ENCODE measurements around the gene BAZ2A. TPM values are rescaled to one million over a fixed set of nuclear protein-coding genes. Genes with fewer than 3 reads are reported as not detected.

BAZ2A gene
- 91.0 TPM for polyA plus RNA-seq (2013, experiment 1 of 2)
- 91.7 TPM for polyA plus RNA-seq (2013, experiment 2 of 2)

DNA sequence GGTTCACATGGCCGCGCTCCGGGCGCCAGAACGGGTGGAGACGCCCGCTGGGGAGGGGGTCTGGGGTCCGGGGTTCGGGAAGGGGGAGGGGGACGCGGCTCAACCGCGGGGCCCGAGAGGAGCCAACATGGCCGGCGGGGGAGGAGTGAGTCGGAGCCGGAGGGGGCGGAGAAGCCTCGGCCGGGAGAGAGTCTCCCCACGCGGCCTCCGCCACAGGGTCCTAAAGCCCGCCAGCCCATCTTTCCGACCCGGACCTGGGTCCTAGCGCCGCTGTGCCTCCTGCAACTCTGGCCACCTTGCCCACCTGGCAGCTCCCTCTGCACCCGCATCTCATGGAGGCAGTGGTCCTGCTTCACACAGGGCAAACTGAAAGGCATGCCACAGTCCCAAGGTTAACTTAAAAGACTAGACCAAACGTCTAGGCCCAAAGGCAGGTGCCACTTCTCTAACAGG, at the start of gene BAZ2A:
TSS of gene BAZ2A (minus strand) at position 147 of the 453 bp plus-strand sequence. CDS start 12,796 bp downstream, outside the sequence.
- Histone ChIP-seq H2BK15ac (ENCODE audit: low read length) (peak within 1 kb of the TSS; percentile 90), H2AFZ (ENCODE audit: low read length) (peak within 1 kb of the TSS; percentile 88), H3K9ac (ENCODE audit: low read depth, low read length, poor library complexity) (peak within 1 kb of the TSS; percentile 89), H3K4ac (ENCODE audit: low read length) (no peak within 1 kb of the TSS), H3K9me3 (replicated peaks in 1 of 2; ENCODE audit: control insufficient read depth in 2 of 2, insufficient read depth in 1 of 2, low read depth in 1 of 2, low read length in 2 of 2) (no peaks in the 10 kb centered on the region), H4K8ac (ENCODE audit: low read depth, low read length) (no peak within 1 kb of the TSS), H2BK12ac (ENCODE audit: low read length) (peak within 1 kb of the TSS; percentile 86), H2BK120ac (ENCODE audit: low read depth, low read length) (peak within 1 kb of the TSS; percentile 13), H3K4me3 (ENCODE audit: low read length in 2 of 2) (peak within 1 kb of the TSS; percentile 89 to 99), H4K91ac (ENCODE audit: low read depth, low read length, poor library complexity) (no peak within 1 kb of the TSS), H3K23ac (ENCODE audit: low read depth, low read length, poor library complexity) (peak within 1 kb of the TSS; percentile 77), H3K79me1 (ENCODE audit: low read depth, low read length) (peaks cover 12% of the 10 kb centered on the region), H2BK5ac (ENCODE audit: low read length) (peak within 1 kb of the TSS; percentile 97), H2AK5ac (ENCODE audit: low read depth, low read length) (peak within 1 kb of the TSS; percentile 67), H3K4me2 (ENCODE audit: insufficient read depth, low read length, poor library complexity, severe bottlenecking) (peak within 1 kb of the TSS; percentile 66), H3K18ac (ENCODE audit: low read length) (peak within 1 kb of the TSS; percentile 96), H3K36me3 (replicated peaks in 1 of 2; ENCODE audit: control insufficient read depth in 2 of 2, insufficient read depth in 2 of 2, low read length in 2 of 2) (peaks cover 2 to 22% of the 10 kb centered on the region in 2 donors), H3K4me1 (ENCODE audit: control insufficient read depth in 2 of 2, insufficient read depth in 1 of 2, low read depth in 1 of 2, low read length in 2 of 2) (peaks cover 27 to 29% of the 10 kb centered on the region in 2 donors), H3K14ac (ENCODE audit: low read length) (peak within 1 kb of the TSS; percentile 63), H3K27ac (replicated peaks; ENCODE audit: low read length) (peak within 1 kb of the TSS; percentile 66), H3K27me3 (ENCODE audit: control insufficient read depth in 3 of 3, insufficient read depth in 3 of 3, low read depth in 1 of 3, low read length in 3 of 3) (no peaks in the 10 kb centered on the region)
- no CpG with 5 or more reads among the region's 31 CpGs for WGBS, 2 donors (ENCODE audit: extremely low coverage in 2 of 2, insufficient read length in 2 of 2, insufficient replicate concordance in 1 of 2)
- peak; percentile 73 for DNase-seq (ENCODE audit: low spot score)

DNA sequence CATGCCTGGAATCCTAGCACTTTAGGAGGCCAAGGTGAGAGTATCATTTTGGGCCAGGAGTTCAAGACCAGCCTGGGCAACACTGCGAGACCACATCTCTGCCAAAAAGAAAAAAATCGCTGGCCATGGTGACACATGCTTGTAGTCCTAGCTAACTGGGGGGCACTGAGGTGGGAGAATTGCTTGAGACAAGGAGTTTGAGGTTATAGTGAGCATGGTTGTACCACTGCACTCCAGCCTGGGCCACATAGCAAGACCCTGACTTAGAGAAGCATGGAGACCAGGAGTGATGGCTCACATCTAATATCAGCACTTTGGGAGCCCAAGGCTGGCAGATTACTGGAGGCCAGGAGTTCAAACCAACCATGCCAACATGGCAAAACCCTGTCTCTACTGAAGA, 48.7 kb upstream of the BAZ2A start:
- no peak overlapping the region for H3K23ac ChIP-seq (ENCODE audit: low read depth, low read length, poor library complexity)
- H2BK15ac ChIP-seq (ENCODE audit: low read length) = no peak overlapping the region
- no peak for DNase-seq (ENCODE audit: low spot score)
- H3K36me3 ChIP-seq (replicated peaks in 1 of 2; ENCODE audit: control insufficient read depth in 2 of 2, insufficient read depth in 2 of 2, low read length in 2 of 2) = peaks cover 9 to 91% of the 10 kb centered on the region in 2 donors
- H2AFZ ChIP-seq (ENCODE audit: low read length) = no peak overlapping the region
- no peak overlapping the region for H4K8ac ChIP-seq (ENCODE audit: low read depth, low read length)
- H3K27ac ChIP-seq (replicated peaks; ENCODE audit: low read length) = no peak overlapping the region
- H3K4ac ChIP-seq (ENCODE audit: low read length) = no peak overlapping the region
- WGBS, 2 donors (ENCODE audit: extremely low coverage in 2 of 2, insufficient read length in 2 of 2, insufficient replicate concordance in 1 of 2) = no CpG with 5 or more reads among the region's 2 CpGs
- no peak overlapping the region for H2AK5ac ChIP-seq (ENCODE audit: low read depth, low read length)
- no peak overlapping the region for H3K4me2 ChIP-seq (ENCODE audit: insufficient read depth, low read length, poor library complexity, severe bottlenecking)
- H3K9me3 ChIP-seq (replicated peaks in 1 of 2; ENCODE audit: control insufficient read depth in 2 of 2, insufficient read depth in 1 of 2, low read depth in 1 of 2, low read length in 2 of 2) = peaks cover 0 to 4% of the 10 kb centered on the region in 2 donors
- no peak overlapping the region for H4K91ac ChIP-seq (ENCODE audit: low read depth, low read length, poor library complexity)
- no peak overlapping the region for H3K18ac ChIP-seq (ENCODE audit: low read length)
- H2BK120ac ChIP-seq (ENCODE audit: low read depth, low read length) = no peak overlapping the region
- H3K9ac ChIP-seq (ENCODE audit: low read depth, low read length, poor library complexity) = no peak overlapping the region
- no peak overlapping the region for H2BK5ac ChIP-seq (ENCODE audit: low read length)
- H3K4me1 ChIP-seq (ENCODE audit: control insufficient read depth in 2 of 2, insufficient read depth in 1 of 2, low read depth in 1 of 2, low read length in 2 of 2) = no peaks in the 10 kb centered on the region
- H3K79me1 ChIP-seq (ENCODE audit: low read depth, low read length) = peaks cover 16% of the 10 kb centered on the region
- no peak overlapping the region for H2BK12ac ChIP-seq (ENCODE audit: low read length)
- H3K14ac ChIP-seq (ENCODE audit: low read length) = no peak overlapping the region
- no peaks in the 10 kb centered on the region for H3K27me3 ChIP-seq (ENCODE audit: control insufficient read depth in 3 of 3, insufficient read depth in 3 of 3, low read depth in 1 of 3, low read length in 3 of 3)
- no peak overlapping the region for H3K4me3 ChIP-seq (ENCODE audit: low read length in 2 of 2)

DNA sequence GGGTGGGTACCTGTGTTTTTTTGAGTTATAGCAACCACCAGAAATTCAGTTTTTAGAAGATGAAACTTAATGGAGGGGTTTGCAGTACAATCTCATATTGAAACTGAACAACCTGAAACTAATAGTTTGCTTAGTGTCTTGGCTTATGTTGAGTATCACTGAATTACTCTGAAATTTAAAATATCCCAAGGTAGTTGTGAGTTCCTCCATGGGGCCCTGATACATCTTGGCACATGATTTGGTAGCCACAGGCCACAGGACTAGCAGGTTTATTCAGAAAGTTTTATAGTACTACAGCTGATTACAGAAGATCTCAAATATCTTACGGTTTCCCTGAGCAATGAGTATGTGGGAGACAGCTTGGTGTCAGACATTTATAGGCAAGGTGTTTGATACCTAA, 47.6 kb upstream of the BAZ2A start:
- Histone ChIP-seq H3K4me2 (ENCODE audit: insufficient read depth, low read length, poor library complexity, severe bottlenecking) (no peak overlapping the region), H2BK5ac (ENCODE audit: low read length) (no peak overlapping the region), H3K9me3 (replicated peaks in 1 of 2; ENCODE audit: control insufficient read depth in 2 of 2, insufficient read depth in 1 of 2, low read depth in 1 of 2, low read length in 2 of 2) (peaks cover 0 to under 1% of the 10 kb centered on the region in 2 donors), H3K4ac (ENCODE audit: low read length) (no peak overlapping the region), H4K91ac (ENCODE audit: low read depth, low read length, poor library complexity) (no peak overlapping the region), H2AFZ (ENCODE audit: low read length) (no peak overlapping the region), H3K36me3 (replicated peaks in 1 of 2; ENCODE audit: control insufficient read depth in 2 of 2, insufficient read depth in 2 of 2, low read length in 2 of 2) (peaks cover 9 to 91% of the 10 kb centered on the region in 2 donors), H2AK5ac (ENCODE audit: low read depth, low read length) (no peak overlapping the region), H2BK15ac (ENCODE audit: low read length) (no peak overlapping the region), H3K9ac (ENCODE audit: low read depth, low read length, poor library complexity) (no peak overlapping the region), H2BK12ac (ENCODE audit: low read length) (no peak overlapping the region), H3K23ac (ENCODE audit: low read depth, low read length, poor library complexity) (no peak overlapping the region), H3K27ac (replicated peaks; ENCODE audit: low read length) (no peak overlapping the region), H3K79me1 (ENCODE audit: low read depth, low read length) (peaks cover 16% of the 10 kb centered on the region), H3K27me3 (ENCODE audit: control insufficient read depth in 3 of 3, insufficient read depth in 3 of 3, low read depth in 1 of 3, low read length in 3 of 3) (no peaks in the 10 kb centered on the region), H3K4me1 (ENCODE audit: control insufficient read depth in 2 of 2, insufficient read depth in 1 of 2, low read depth in 1 of 2, low read length in 2 of 2) (no peaks in the 10 kb centered on the region), H4K8ac (ENCODE audit: low read depth, low read length) (no peak overlapping the region), H2BK120ac (ENCODE audit: low read depth, low read length) (no peak overlapping the region), H3K18ac (ENCODE audit: low read length) (no peak overlapping the region), H3K4me3 (ENCODE audit: low read length in 2 of 2) (no peak overlapping the region), H3K14ac (ENCODE audit: low read length) (no peak overlapping the region)
- no peak for DNase-seq (ENCODE audit: low spot score)
- WGBS, 2 donors (ENCODE audit: extremely low coverage in 2 of 2, insufficient read length in 2 of 2, insufficient replicate concordance in 1 of 2) = no CpG with 5 or more reads among the region's 1 CpG

DNA sequence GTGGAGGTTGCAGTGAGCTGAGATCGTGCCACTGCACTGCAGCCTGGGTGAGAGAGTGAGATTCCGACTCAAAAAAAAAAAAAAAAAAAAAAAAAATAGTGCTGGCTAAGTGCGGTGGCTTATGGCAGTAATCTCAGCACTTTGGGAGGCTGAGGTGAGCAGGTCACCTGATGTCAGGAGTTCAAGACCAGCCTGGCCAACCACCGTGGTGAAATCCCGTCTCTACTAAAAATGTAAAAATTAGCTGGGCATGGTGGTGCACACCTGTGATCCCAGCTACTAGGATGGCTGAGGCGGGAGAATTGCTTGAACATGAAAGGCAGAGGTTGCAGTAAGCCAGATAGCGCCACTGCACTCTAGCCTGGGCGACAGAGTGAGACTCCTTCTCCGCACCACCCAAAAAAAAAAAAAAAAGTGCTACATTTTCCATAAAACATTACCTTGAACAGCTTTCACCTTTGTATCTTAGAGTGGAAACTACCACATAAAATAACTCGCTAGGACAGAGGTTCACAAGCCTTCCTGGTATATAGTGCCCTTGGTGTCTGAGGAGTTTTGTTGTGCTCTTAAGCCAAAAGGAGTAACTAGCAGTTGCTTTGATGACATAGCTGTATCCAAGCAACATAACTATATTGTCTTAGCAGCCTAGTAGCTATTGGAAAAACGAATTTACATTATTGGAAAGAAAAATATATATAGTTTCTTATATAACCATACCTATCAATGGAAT, 46.9 kb upstream of the BAZ2A start:
- Histone ChIP-seq H3K4me2 (ENCODE audit: insufficient read depth, low read length, poor library complexity, severe bottlenecking) (no peak overlapping the region), H4K8ac (ENCODE audit: low read depth, low read length) (no peak overlapping the region), H3K4ac (ENCODE audit: low read length) (no peak overlapping the region), H2BK12ac (ENCODE audit: low read length) (no peak overlapping the region), H3K27ac (replicated peaks; ENCODE audit: low read length) (no peak overlapping the region), H2BK5ac (ENCODE audit: low read length) (no peak overlapping the region), H2BK15ac (ENCODE audit: low read length) (no peak overlapping the region), H3K14ac (ENCODE audit: low read length) (no peak overlapping the region), H2AFZ (ENCODE audit: low read length) (no peak overlapping the region), H3K4me1 (ENCODE audit: control insufficient read depth in 2 of 2, insufficient read depth in 1 of 2, low read depth in 1 of 2, low read length in 2 of 2) (no peaks in the 10 kb centered on the region), H3K27me3 (ENCODE audit: control insufficient read depth in 3 of 3, insufficient read depth in 3 of 3, low read depth in 1 of 3, low read length in 3 of 3) (no peaks in the 10 kb centered on the region), H2BK120ac (ENCODE audit: low read depth, low read length) (no peak overlapping the region), H2AK5ac (ENCODE audit: low read depth, low read length) (no peak overlapping the region), H3K18ac (ENCODE audit: low read length) (no peak overlapping the region), H3K4me3 (ENCODE audit: low read length in 2 of 2) (no peak overlapping the region), H3K23ac (ENCODE audit: low read depth, low read length, poor library complexity) (no peak overlapping the region), H3K36me3 (replicated peaks in 1 of 2; ENCODE audit: control insufficient read depth in 2 of 2, insufficient read depth in 2 of 2, low read length in 2 of 2) (peaks cover 9 to 91% of the 10 kb centered on the region in 2 donors), H4K91ac (ENCODE audit: low read depth, low read length, poor library complexity) (no peak overlapping the region), H3K9ac (ENCODE audit: low read depth, low read length, poor library complexity) (no peak overlapping the region), H3K79me1 (ENCODE audit: low read depth, low read length) (peaks cover 14% of the 10 kb centered on the region), H3K9me3 (replicated peaks in 1 of 2; ENCODE audit: control insufficient read depth in 2 of 2, insufficient read depth in 1 of 2, low read depth in 1 of 2, low read length in 2 of 2) (no peaks in the 10 kb centered on the region)
- no CpG with 5 or more reads among the region's 11 CpGs for WGBS, 2 donors (ENCODE audit: extremely low coverage in 2 of 2, insufficient read length in 2 of 2, insufficient replicate concordance in 1 of 2)
- no peak for DNase-seq (ENCODE audit: low spot score)
